CD4-positive, alpha-beta memory T cell (primary cell): ENCODE data around the gene SFT2D2. TPM values are rescaled to one million over a fixed set of nuclear protein-coding genes. Genes with fewer than 3 reads are reported as not detected.
A peak's percentile ranks its signal among the peaks of the same experiment; 100 is the strongest.
"Not testable (repeated sequence)": the region's sequence is repeated elsewhere in the genome, so short reads cannot be mapped to it uniquely, and the experiment has no call there.

Source experiments
- CTCF ChIA-PET: fragments of 350-600 bp; sonication (Branson Sonifier 250); formaldehyde crosslinking; loops from one replicate; lab custom pipeline; 2021; ENCODE audit warnings: inconsistent platforms; ENCODE audit not compliant: partially characterized antibody; lab: Charles Lee
- POLR2A ChIA-PET: fragments of 350-600 bp; sonication (Branson Sonifier 250); formaldehyde crosslinking; loops from one replicate; lab custom pipeline; 2021; ENCODE audit not compliant: partially characterized antibody; lab: Charles Lee
- DNase-seq, 5 donors: peaks; one replicate each; pipeline versions ENCODE4 v3.0.0 to v3.0.0-alpha.2; 2020 to 2022; ENCODE audit warnings: mixed read lengths in 1 of 5
- H3K27ac ChIP-seq: one replicate; pipeline ENCODE4 v1.7.0; 2013; ENCODE audit warnings: low read depth, low read length
- H3K27me3 ChIP-seq: 2 replicates; pipeline ENCODE4 v1.7.0; 2013; ENCODE audit warnings: mild to moderate bottlenecking, low read length, moderate library complexity; ENCODE audit not compliant: insufficient read depth
- H3K36me3 ChIP-seq: 2 replicates; pipeline ENCODE4 v1.7.0; 2013; ENCODE audit warnings: mild to moderate bottlenecking, low read length, moderate library complexity; ENCODE audit not compliant: insufficient read depth
- H3K4me1 ChIP-seq: 2 replicates; pipeline ENCODE4 v1.7.0; 2013; ENCODE audit warnings: mild to moderate bottlenecking, low read length, moderate library complexity; ENCODE audit not compliant: insufficient read depth
- H3K4me3 ChIP-seq, 2 donors: one replicate each; pipeline ENCODE4 v1.7.0; 2013; ENCODE audit warnings: low read length in 2 of 2, mild to moderate bottlenecking in 1 of 2
- H3K9me3 ChIP-seq, 2 donors: one replicate each; pipeline ENCODE4 v1.7.0; 2013; ENCODE audit warnings: low read length in 2 of 2, control low read depth in 1 of 2; ENCODE audit not compliant: control insufficient read depth in 1 of 2
- H3K27ac Mint-ChIP-seq, 7 donors: one replicate each; pipeline ENCODE4 v1.8.0; 2020 to 2021; ENCODE audit warnings: mixed read lengths in 7 of 7, mild to moderate bottlenecking in 6 of 7, inconsistent platforms in 3 of 7, moderate library complexity in 3 of 7
- H3K27me3 Mint-ChIP-seq, 2 donors: one replicate each; pipeline ENCODE4 v1.8.0; 2020 to 2021; ENCODE audit warnings: mixed read lengths in 2 of 2
- H3K36me3 Mint-ChIP-seq, 2 donors: one replicate each; pipeline ENCODE4 v1.8.0; 2020 to 2021; ENCODE audit warnings: mixed read lengths in 2 of 2, inconsistent platforms in 1 of 2, mild to moderate bottlenecking in 1 of 2
- H3K4me1 Mint-ChIP-seq, 4 donors: one replicate each; pipeline ENCODE4 v1.8.0; 2020 to 2021; ENCODE audit warnings: mixed read lengths in 4 of 4, mild to moderate bottlenecking in 1 of 4
- H3K4me3 Mint-ChIP-seq, 8 donors: one replicate each; pipeline ENCODE4 v1.8.0; 2020 to 2021; ENCODE audit warnings: mixed read lengths in 8 of 8, mild to moderate bottlenecking in 7 of 8, moderate library complexity in 6 of 8, inconsistent platforms in 3 of 8
- H3K9me3 Mint-ChIP-seq, 8 donors: one replicate each; pipeline ENCODE4 v1.8.0; 2020 to 2021; ENCODE audit warnings: mixed read lengths in 8 of 8, mild to moderate bottlenecking in 5 of 8, inconsistent platforms in 3 of 8, moderate library complexity in 1 of 8
- intact Hi-C: fragments of 100-400 bp; cut with micrococcal nuclease; formaldehyde crosslinking; loops from one replicate; pipeline ENCODE4 v1.15.1; 2023
- polyA plus RNA-seq, 2 donors: library from polyadenylated mRNA; unstranded; fragments of 300-500 nt; fragmentation: Illumina TruSeq; gene quantifications; one replicate each; pipeline ENCODE4 v1.2.3, GENCODE V29; 2021
- total RNA-seq, 2 experiments: library from RNA; stranded (reverse); gene quantifications; one replicate each; pipeline ENCODE4 v1.2.3, GENCODE V29; 2021

Gene SFT2D2
- total and polyA plus RNA-seq, 4 experiments from 2014 or later, result 13.6 to 63.2 (median 51.3) TPM

GRCh38 chr1:168206111-168206510 lies 19.7 kb upstream of the SFT2D2 start:
- CTCF ChIA-PET, result no interaction called here
- Mint-ChIP-seq H3K36me3 (peaks cover 35 to 37% of the 10 kb centered on the region in 2 donors), H3K9me3 (peaks cover 0 to 22% (median 9%) of the 10 kb centered on the region in 8 donors), H3K4me1 (no peaks in the 10 kb centered on the region), H3K27me3 (no peaks in the 10 kb centered on the region), H3K27ac (peak overlapping the region in 1 of 7 donors; percentile 12), H3K4me3 (no peak overlapping the region)
- Histone ChIP-seq H3K4me1 (no peaks in the 10 kb centered on the region), H3K4me3 (no peak overlapping the region), H3K36me3 (no peaks in the 10 kb centered on the region), H3K27ac (no peak overlapping the region), H3K9me3 (no peaks in the 10 kb centered on the region), H3K27me3 (no peaks in the 10 kb centered on the region)
- POLR2A ChIA-PET, result no interaction called here
- intact Hi-C loops, result no loop called here
- DNase-seq, result no peak

DNA sequence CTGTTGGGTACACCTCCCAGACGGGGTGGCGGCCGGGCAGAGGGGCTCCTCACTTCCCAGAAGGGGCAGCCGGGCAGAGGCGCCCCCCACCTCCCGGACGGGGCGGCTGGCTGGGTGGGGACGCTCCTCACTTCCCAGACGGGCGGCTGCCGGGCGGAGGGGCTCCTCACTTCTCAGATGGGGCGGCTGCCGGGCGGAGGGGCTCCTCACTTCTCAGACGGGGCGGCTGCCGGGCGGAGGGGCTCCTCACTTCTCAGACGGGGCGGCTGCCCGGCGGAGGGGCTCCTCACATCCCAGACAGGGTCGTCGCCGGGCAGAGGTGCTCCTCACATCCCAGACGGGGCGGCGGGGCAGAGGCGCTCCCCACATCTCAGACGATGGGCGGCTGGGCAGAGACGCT lies 18.1 kb upstream of the SFT2D2 start:
- intact Hi-C loops, H3K27ac ChIP-seq, H3K4me3 Mint-ChIP-seq, H3K27me3 Mint-ChIP-seq, H3K4me3 ChIP-seq, POLR2A ChIA-PET, H3K27ac Mint-ChIP-seq, H3K4me1 Mint-ChIP-seq, H3K4me1 ChIP-seq, H3K27me3 ChIP-seq, CTCF ChIA-PET, H3K9me3 ChIP-seq, DNase-seq, H3K36me3 ChIP-seq: not testable (repeated sequence)
- peaks cover 0 to 33% (median 14%) of the 10 kb centered on the region in 8 donors for H3K9me3 Mint-ChIP-seq
- peaks cover 26 to 28% of the 10 kb centered on the region in 2 donors for H3K36me3 Mint-ChIP-seq

GRCh38 chr1:168210312-168210711 lies 15.5 kb upstream of the SFT2D2 start:
- Histone ChIP-seq H3K4me1 (no peaks in the 10 kb centered on the region), H3K36me3 (no peaks in the 10 kb centered on the region), H3K4me3 (no peak overlapping the region), H3K27me3 (no peaks in the 10 kb centered on the region), H3K27ac (no peak overlapping the region), H3K9me3 (no peaks in the 10 kb centered on the region)
- CTCF ChIA-PET, result no interaction called here
- Mint-ChIP-seq H3K27me3 (peaks cover 0 to 2% of the 10 kb centered on the region in 2 donors), H3K9me3 (peaks cover 6 to 42% (median 16%) of the 10 kb centered on the region in 8 donors), H3K36me3 (peaks cover 12% of the 10 kb centered on the region in 2 donors), H3K4me1 (peaks cover 0 to 10% (median 2%) of the 10 kb centered on the region in 4 donors), H3K27ac (no peak overlapping the region), H3K4me3 (no peak overlapping the region)
- intact Hi-C loops, result no loop called here
- no peak for DNase-seq
- POLR2A ChIA-PET, result no interaction called here

- H3K36me3 Mint-ChIP-seq, result peaks cover 3 to 5% of the 10 kb centered on the region in 2 donors
- no peak overlapping the region for H3K27ac ChIP-seq
- ChIA-PET CTCF (no interaction called here), POLR2A (no interaction called here)
- peaks cover 0 to 2% of the 10 kb centered on the region in 2 donors for H3K27me3 Mint-ChIP-seq
- no peaks in the 10 kb centered on the region for H3K4me1 ChIP-seq
- H3K27ac Mint-ChIP-seq, result no peak overlapping the region
- peaks cover 6 to 35% (median 16%) of the 10 kb centered on the region in 8 donors for H3K9me3 Mint-ChIP-seq
- H3K36me3 ChIP-seq, result no peaks in the 10 kb centered on the region
- peaks cover 0 to 10% (median 2%) of the 10 kb centered on the region in 4 donors for H3K4me1 Mint-ChIP-seq
- H3K9me3 ChIP-seq, result no peaks in the 10 kb centered on the region
- no peak overlapping the region for H3K4me3 ChIP-seq
- H3K4me3 Mint-ChIP-seq, result no peak overlapping the region
- no peaks in the 10 kb centered on the region for H3K27me3 ChIP-seq
- intact Hi-C loops, result no loop called here
- no peak for DNase-seq
Observed at GRCh38 chr1:168213349-168213748, 12.5 kb upstream of the SFT2D2 start.

DNA sequence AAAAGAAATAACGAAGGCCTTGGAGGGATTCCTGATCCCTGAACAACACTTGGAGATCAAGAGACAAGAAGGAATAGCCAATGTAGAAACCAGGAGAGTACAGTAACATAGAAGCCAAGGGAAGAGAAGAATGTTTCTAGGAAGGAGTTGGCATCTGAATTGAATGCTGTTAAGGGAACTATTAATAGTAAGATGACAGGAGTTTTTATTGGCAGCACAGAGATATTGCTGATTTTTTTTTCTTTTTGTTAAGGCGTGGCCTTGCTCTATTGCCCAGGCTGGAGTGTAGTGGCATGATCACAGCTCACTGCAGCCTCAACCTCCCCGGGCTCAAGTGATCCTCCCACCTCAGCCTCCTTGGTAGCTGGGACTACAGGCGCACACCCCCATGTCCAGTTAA lies 9.6 kb upstream of the SFT2D2 start:
- Mint-ChIP-seq H3K9me3 (peaks cover 5 to 21% (median 6%) of the 10 kb centered on the region in 8 donors), H3K27me3 (peaks cover 2 to 4% of the 10 kb centered on the region in 2 donors), H3K4me1 (peaks cover 0 to 10% (median 2%) of the 10 kb centered on the region in 4 donors), H3K4me3 (no peak overlapping the region), H3K27ac (no peak overlapping the region), H3K36me3 (peaks cover 0 to 4% of the 10 kb centered on the region in 2 donors)
- no peaks in the 10 kb centered on the region for H3K4me1 ChIP-seq
- no peaks in the 10 kb centered on the region for H3K27me3 ChIP-seq
- CTCF ChIA-PET, result no interaction called here
- no peak overlapping the region for H3K27ac ChIP-seq
- no peaks in the 10 kb centered on the region for H3K9me3 ChIP-seq
- no peak overlapping the region for H3K4me3 ChIP-seq
- POLR2A ChIA-PET, result no interaction called here
- intact Hi-C loops, result no loop called here
- H3K36me3 ChIP-seq, result no peaks in the 10 kb centered on the region
- no peak for DNase-seq

GRCh38 chr1:168217664-168218063 lies 8.1 kb upstream of the SFT2D2 start:
- Mint-ChIP-seq H3K4me1 (no peaks in the 10 kb centered on the region), H3K9me3 (peaks cover 0 to 9% (median 4%) of the 10 kb centered on the region in 8 donors), H3K27ac (no peak overlapping the region), H3K27me3 (peaks cover 2 to 6% of the 10 kb centered on the region in 2 donors), H3K36me3 (no peaks in the 10 kb centered on the region), H3K4me3 (no peak overlapping the region)
- intact Hi-C loops, result no loop called here
- H3K4me3 ChIP-seq, result no peak overlapping the region
- H3K4me1 ChIP-seq, result no peaks in the 10 kb centered on the region
- POLR2A ChIA-PET, result no interaction called here
- no peak overlapping the region for H3K27ac ChIP-seq
- CTCF ChIA-PET, result interaction anchor here (2.3 kb wide), 1 partner anchor 17 kb away, joined by 12 read pairs; no protein-coding TSS in a partner anchor
- H3K9me3 ChIP-seq, result no peaks in the 10 kb centered on the region
- H3K36me3 ChIP-seq, result no peaks in the 10 kb centered on the region
- H3K27me3 ChIP-seq, result no peaks in the 10 kb centered on the region
- no peak for DNase-seq

DNA sequence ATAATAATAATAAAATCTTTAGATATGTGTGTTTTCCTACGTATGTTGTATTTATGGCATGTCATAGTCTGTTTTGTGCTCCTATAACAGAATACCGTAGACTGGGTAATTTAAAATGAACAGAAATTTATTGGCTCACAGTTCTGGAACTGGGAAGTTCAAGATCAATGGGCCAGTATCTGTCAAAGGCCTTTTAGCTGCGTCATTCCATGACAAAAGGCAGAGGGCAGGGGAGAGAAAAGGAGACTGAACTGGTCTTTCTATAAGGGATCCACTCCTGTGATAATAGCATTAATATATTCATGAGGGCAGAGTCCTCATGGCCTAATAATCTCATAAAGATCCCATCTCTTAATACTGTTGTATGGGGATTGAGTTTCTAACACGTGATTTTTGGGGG lies 7.1 kb upstream of the SFT2D2 start:
- no peak overlapping the region for H3K27ac Mint-ChIP-seq
- DNase-seq, result no peak
- H3K27me3 Mint-ChIP-seq, result peaks cover 2 to 6% of the 10 kb centered on the region in 2 donors
- peaks cover 0 to 5% (median 0%) of the 10 kb centered on the region in 8 donors for H3K9me3 Mint-ChIP-seq
- Histone ChIP-seq H3K27me3 (no peaks in the 10 kb centered on the region), H3K4me1 (no peaks in the 10 kb centered on the region), H3K4me3 (no peak overlapping the region), H3K27ac (no peak overlapping the region), H3K36me3 (no peaks in the 10 kb centered on the region), H3K9me3 (no peaks in the 10 kb centered on the region)
- POLR2A ChIA-PET, result no interaction called here
- CTCF ChIA-PET, result interaction anchor here (2.3 kb wide), 1 partner anchor 16 kb away, joined by 12 read pairs; no protein-coding TSS in a partner anchor
- H3K36me3 Mint-ChIP-seq, result no peaks in the 10 kb centered on the region
- no peak overlapping the region for H3K4me3 Mint-ChIP-seq
- H3K4me1 Mint-ChIP-seq, result no peaks in the 10 kb centered on the region
- intact Hi-C loops, result no loop called here
